ENCODE results near the gene SLC36A2.

GRCh38 chr5:151345808-151346478 is 1.4 kb downstream of the SLC36A2 start:
- TF ChIP-seq CTCF (IDR thresholded peaks at IDR 0.05) (no peak), EZH2 (IDR thresholded peaks at IDR 0.05; ENCODE audit: borderline replicate concordance, insufficient read depth, low read depth, low read length, poor library complexity, severe bottlenecking) (no peak)

All from B cell (primary cell).